22Rv1 (cell line): ENCODE data around the gene ADRA2A.

Source experiments
- CTCF ChIP-seq: fragments of 450-650 bp; IDR thresholded peaks from 2 replicates; pipeline ENCODE4 v1.5.1; 2017; ENCODE audit warnings: mild to moderate bottlenecking
- ZFX ChIP-seq: fragments of 450-650 bp; IDR thresholded peaks from 2 replicates; pipeline ENCODE4 v1.6.1; 2017; ENCODE audit warnings: antibody characterized with exemption, borderline replicate concordance

GRCh38 chr10:111077479-111077784 is 603 bp downstream of the ADRA2A start:
- TF ChIP-seq CTCF (no peak), ZFX (no peak)
